Fibroblast of mammary gland (primary cell): ENCODE measurements around the gene VTI1A.

Experiments
- DNase-seq: peaks from one replicate; pipeline ENCODE4 v3.0.0-alpha.2; 2010; ENCODE audit warnings: low read depth
- H3K4me3 ChIP-seq: 2 replicates; pipeline ENCODE4 v1.5.1; 2011; ENCODE audit warnings: low read depth, mild to moderate bottlenecking, low read length, moderate library complexity; ENCODE audit not compliant: control insufficient read depth
- CTCF ChIP-seq: conservative IDR thresholded peaks from 2 replicates; pipeline ENCODE4 v1.5.1; 2011; ENCODE audit warnings: low read depth, low read length, inconsistent platforms; ENCODE audit not compliant: control insufficient read depth, insufficient read depth

Gene VTI1A

GRCh38 chr10:112839928-112840654, 393.1 kb downstream of the VTI1A start:
- no peak for DNase-seq
- no peak for TF ChIP-seq CTCF
- no peak overlapping the region for H3K4me3 ChIP-seq

- DNase-seq = no peak
- H3K4me3 ChIP-seq = no peak overlapping the region
- TF ChIP-seq CTCF = no peak
Measured at GRCh38 chr10:112841549-112841948, 394.5 kb downstream of the VTI1A start.

GRCh38 chr10:112842832-112843360, 395.9 kb downstream of the VTI1A start:
- H3K4me3 ChIP-seq = no peak overlapping the region
- peak; percentile 37 for DNase-seq
- no peak for TF ChIP-seq CTCF

- TF ChIP-seq CTCF = no peak
- DNase-seq = no peak
- H3K4me3 ChIP-seq = no peak overlapping the region
Measured at GRCh38 chr10:112843623-112844022, 396.6 kb downstream of the VTI1A start.

GRCh38 chr10:112844681-112845544, 397.9 kb downstream of the VTI1A start:
- no peak for TF ChIP-seq CTCF
- no peak overlapping the region for H3K4me3 ChIP-seq
- peak; percentile 9 for DNase-seq

- TF ChIP-seq CTCF = no peak
- H3K4me3 ChIP-seq = no peak overlapping the region
- no peak for DNase-seq
Measured at GRCh38 chr10:112847778-112848177, 400.8 kb downstream of the VTI1A start.
